ENCODE results near the gene ALG3.

GRCh38 chr3:184237807-184238206 is 11.0 kb downstream of the ALG3 start:
- no peak for TF ChIP-seq CTCF (IDR thresholded peaks at IDR 0.05)
- TF ChIP-seq ZFX (IDR thresholded peaks at IDR 0.05; ENCODE audit: borderline replicate concordance): no peak
